ENCODE results near the gene MADCAM1. TPM values are rescaled to one million over a fixed set of nuclear protein-coding genes. Genes with fewer than 3 reads are reported as not detected.

Gene MADCAM1
- total RNA-seq, 1 donor from 2014 or later: 0.19 TPM

DNA sequence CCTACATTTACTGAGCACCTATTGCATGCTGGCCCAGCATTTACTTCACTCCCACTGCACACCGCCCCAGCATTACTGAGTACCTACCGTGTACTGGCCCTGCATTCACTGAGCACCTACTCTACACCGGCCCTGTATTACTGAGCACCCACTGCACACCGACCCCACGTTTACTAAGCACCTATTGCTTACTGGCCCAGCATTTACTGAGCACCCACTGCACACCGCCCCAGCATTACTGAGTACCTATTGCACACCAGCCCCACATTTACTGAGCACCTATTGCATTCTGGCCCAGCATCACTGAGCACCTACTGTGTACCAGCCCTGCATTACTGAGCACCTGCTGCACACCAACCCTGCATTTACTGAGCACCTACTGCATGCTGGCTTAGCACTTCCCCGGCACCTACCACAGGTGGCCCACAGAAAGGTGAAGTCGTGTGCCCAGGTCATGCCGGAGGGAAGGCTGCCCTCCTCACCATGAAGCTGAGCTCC is 17.9 kb downstream of the MADCAM1 start:
- intact Hi-C loops (cut with micrococcal nuclease): no loop called here
- no peak overlapping the region for H3K4me3 Mint-ChIP-seq
- no peaks in the 10 kb centered on the region for H3K9me3 Mint-ChIP-seq
- H3K4me1 Mint-ChIP-seq: peaks cover 22% of the 10 kb centered on the region
- H3K27me3 Mint-ChIP-seq: no peaks in the 10 kb centered on the region
- H3K36me3 Mint-ChIP-seq (ENCODE audit: low read depth): peaks cover 7% of the 10 kb centered on the region
- no peak overlapping the region for H3K27ac Mint-ChIP-seq
- DNase-seq: no peak

GRCh38 chr19:517721-518597 is 21.7 kb downstream of the MADCAM1 start:
- peaks cover 4% of the 10 kb centered on the region for H3K36me3 Mint-ChIP-seq (ENCODE audit: low read depth)
- H3K27ac Mint-ChIP-seq: no peak overlapping the region
- no peak overlapping the region for H3K4me3 Mint-ChIP-seq
- intact Hi-C loops (cut with micrococcal nuclease): no loop called here
- H3K9me3 Mint-ChIP-seq: no peaks in the 10 kb centered on the region
- H3K4me1 Mint-ChIP-seq: peaks cover 4% of the 10 kb centered on the region
- no peaks in the 10 kb centered on the region for H3K27me3 Mint-ChIP-seq
- no peak for DNase-seq

- Mint-ChIP-seq H3K4me1 (peaks cover 4% of the 10 kb centered on the region), H3K27ac (no peak overlapping the region), H3K4me3 (no peak overlapping the region), H3K36me3 (ENCODE audit: low read depth) (peaks cover 3% of the 10 kb centered on the region), H3K27me3 (no peaks in the 10 kb centered on the region), H3K9me3 (no peaks in the 10 kb centered on the region)
- intact Hi-C loops (cut with micrococcal nuclease): no loop called here
- DNase-seq: peak; percentile 80
Observed at GRCh38 chr19:518598-519231, 22.4 kb downstream of the MADCAM1 start.

DNA sequence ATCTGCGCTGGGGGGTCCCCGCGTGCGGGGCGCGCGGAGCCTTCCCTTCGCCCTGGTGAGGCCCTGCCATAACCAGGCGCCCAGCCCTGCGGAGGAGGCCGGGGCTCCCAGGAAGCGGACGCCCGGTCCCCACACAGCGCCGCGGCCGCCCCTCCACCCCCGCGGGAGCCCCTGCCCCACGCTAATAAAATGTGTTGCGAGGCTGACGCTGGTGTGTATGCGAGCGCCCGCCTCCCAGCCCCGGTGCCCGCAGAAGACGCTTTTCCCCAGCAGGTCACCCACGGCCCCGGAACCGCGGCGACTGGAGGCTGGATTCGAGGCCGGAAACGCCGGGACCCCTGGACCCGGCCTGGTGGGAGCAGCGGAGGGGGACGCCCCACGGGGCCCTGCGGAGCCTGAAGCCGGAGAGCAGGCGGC is 23.2 kb downstream of the MADCAM1 start:
- peaks cover 4% of the 10 kb centered on the region for H3K4me1 Mint-ChIP-seq
- H3K36me3 Mint-ChIP-seq (ENCODE audit: low read depth): peaks cover 1% of the 10 kb centered on the region
- no peak for DNase-seq
- H3K27ac Mint-ChIP-seq: no peak overlapping the region
- no peaks in the 10 kb centered on the region for H3K27me3 Mint-ChIP-seq
- intact Hi-C loops (cut with micrococcal nuclease): no loop called here
- H3K9me3 Mint-ChIP-seq: no peaks in the 10 kb centered on the region
- H3K4me3 Mint-ChIP-seq: no peak overlapping the region

- no peaks in the 10 kb centered on the region for H3K9me3 Mint-ChIP-seq
- peaks cover 10% of the 10 kb centered on the region for H3K27me3 Mint-ChIP-seq
- no peak overlapping the region for H3K27ac Mint-ChIP-seq
- no peak overlapping the region for H3K4me3 Mint-ChIP-seq
- no peaks in the 10 kb centered on the region for H3K4me1 Mint-ChIP-seq
- DNase-seq: no peak
- peaks cover 1% of the 10 kb centered on the region for H3K36me3 Mint-ChIP-seq (ENCODE audit: low read depth)
- intact Hi-C loops (cut with micrococcal nuclease): no loop called here
Observed at GRCh38 chr19:522726-523125, 26.4 kb downstream of the MADCAM1 start.

DNA sequence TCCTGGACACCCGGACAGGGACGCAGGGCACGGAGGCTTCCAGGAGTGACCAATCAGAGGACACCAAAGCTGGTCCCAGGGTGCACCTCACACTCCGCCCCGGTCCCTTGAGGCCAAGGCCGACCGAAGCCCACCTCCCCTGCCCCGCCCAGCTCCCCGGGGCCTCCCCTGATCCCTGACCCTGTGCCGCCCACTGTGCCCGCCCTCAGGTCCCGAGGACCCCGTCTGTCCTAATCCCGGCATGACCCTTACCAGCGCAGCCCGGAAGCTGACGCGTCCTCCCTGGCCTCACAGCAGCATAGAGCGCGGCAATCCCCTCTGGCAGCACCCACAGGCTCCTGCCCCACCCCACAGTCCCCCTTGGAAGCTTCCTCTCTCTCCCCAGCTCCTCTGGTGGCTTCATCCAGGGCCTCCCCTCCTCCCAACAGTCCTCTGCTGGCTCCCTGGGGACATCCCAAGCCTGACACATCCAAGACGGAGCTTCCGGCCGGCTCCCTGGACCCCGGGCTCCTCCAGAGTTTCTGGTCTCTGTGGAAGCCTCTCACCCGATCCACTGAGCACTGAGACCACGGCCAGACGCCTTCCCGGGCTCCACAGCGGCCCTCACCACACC is 27.9 kb downstream of the MADCAM1 start:
- peaks cover 10% of the 10 kb centered on the region for H3K27me3 Mint-ChIP-seq
- peaks cover 1% of the 10 kb centered on the region for H3K36me3 Mint-ChIP-seq (ENCODE audit: low read depth)
- no peak for DNase-seq
- H3K4me3 Mint-ChIP-seq: no peak overlapping the region
- H3K4me1 Mint-ChIP-seq: no peaks in the 10 kb centered on the region
- H3K27ac Mint-ChIP-seq: no peak overlapping the region
- no peaks in the 10 kb centered on the region for H3K9me3 Mint-ChIP-seq
- intact Hi-C loops (cut with micrococcal nuclease): no loop called here

GRCh38 chr19:525029-525428 is 28.7 kb downstream of the MADCAM1 start:
- Mint-ChIP-seq H3K4me3 (no peak overlapping the region), H3K27ac (no peak overlapping the region), H3K9me3 (no peaks in the 10 kb centered on the region), H3K4me1 (no peaks in the 10 kb centered on the region), H3K27me3 (peaks cover 10% of the 10 kb centered on the region), H3K36me3 (ENCODE audit: low read depth) (peaks cover 1% of the 10 kb centered on the region)
- no peak for DNase-seq
- intact Hi-C loops (cut with micrococcal nuclease): no loop called here

DNA sequence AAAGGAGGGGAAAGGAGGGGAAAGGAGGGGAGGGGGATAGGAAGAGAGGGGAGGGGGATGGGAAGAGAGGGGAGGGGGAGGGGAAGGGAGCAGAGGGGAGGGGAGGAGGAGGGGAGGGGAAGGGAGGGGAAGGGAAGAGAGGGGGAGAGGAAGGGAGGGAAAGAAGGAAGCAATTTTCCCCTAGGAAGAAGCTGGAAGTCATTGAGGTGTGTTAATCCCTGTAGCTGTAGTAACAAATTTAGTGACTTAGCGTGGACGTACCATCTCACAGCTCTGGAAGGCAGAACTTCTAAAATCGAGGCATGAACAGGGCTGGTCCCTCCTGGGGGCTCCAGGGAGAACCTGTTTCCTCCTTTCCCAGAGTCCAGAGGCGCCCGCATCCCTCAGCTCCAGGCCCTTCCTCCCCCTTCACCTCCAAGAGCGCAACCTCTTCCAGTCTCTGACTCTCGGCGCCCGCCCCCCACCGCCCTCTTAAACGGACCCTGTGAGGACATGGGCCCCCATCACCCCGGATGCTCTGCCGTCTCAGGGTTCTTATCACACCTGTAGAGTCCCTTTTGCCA is 29.7 kb downstream of the MADCAM1 start:
- intact Hi-C loops (cut with micrococcal nuclease): no loop called here
- no peak overlapping the region for H3K27ac Mint-ChIP-seq
- H3K9me3 Mint-ChIP-seq: no peaks in the 10 kb centered on the region
- H3K27me3 Mint-ChIP-seq: peaks cover 10% of the 10 kb centered on the region
- no peak for DNase-seq
- peaks cover 3% of the 10 kb centered on the region for H3K4me1 Mint-ChIP-seq
- H3K36me3 Mint-ChIP-seq (ENCODE audit: low read depth): no peaks in the 10 kb centered on the region
- H3K4me3 Mint-ChIP-seq: no peak overlapping the region

GRCh38 chr19:530134-531008 is 34.1 kb downstream of the MADCAM1 start:
- H3K27me3 Mint-ChIP-seq: peaks cover 8% of the 10 kb centered on the region
- intact Hi-C loops (cut with micrococcal nuclease): loop anchor here (1.0 to 5.0 kb wide), 3 partner anchors 19 to 102 kb away; partner anchors contain the start of genes POLRMT and TPGS1
- H3K4me1 Mint-ChIP-seq: peaks cover 13% of the 10 kb centered on the region
- no peak for DNase-seq
- peaks cover 3% of the 10 kb centered on the region for H3K36me3 Mint-ChIP-seq (ENCODE audit: low read depth)
- peak overlapping the region; percentile 83 for H3K4me3 Mint-ChIP-seq
- no peaks in the 10 kb centered on the region for H3K9me3 Mint-ChIP-seq
- peak overlapping the region; percentile 90 for H3K27ac Mint-ChIP-seq

DNA sequence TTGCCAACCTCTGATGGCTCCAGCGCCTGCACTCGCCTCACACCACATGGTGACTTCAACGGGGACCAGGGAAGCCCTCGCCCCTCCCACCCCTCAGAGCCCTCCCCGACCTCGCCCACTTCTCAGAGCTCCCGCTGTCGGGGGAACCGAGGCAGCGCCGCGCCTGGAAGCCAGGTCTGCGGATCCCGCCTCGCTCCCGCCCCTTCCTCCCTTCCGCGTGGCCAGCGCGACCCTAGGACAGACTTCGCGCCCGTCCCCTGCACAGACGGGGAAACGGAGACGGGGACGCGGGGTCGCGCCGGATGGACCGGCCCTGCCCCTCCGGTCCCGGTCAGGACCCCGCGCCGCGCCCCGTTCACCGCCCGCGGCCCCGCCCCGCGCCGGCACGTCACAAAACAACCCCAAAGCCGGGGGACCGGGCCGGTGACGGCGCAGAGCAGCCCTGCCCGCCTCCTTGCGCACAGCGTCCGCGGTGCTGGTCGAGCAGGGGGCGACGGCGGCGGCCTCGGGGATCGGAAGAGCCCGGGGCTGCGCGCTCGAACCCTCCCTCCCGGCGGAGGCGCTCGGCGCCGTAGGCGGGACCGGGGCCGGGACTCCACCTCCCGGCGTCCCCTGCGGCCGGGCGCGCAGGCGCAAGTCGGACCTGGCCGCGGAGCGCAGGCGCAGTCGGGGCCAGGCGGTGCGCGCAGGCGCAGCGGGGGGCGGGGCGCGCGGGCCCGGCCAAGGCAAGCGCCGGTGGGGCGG is 34.9 kb downstream of the MADCAM1 start:
- peak; percentile 98 for DNase-seq
- Mint-ChIP-seq H3K9me3 (no peaks in the 10 kb centered on the region), H3K27ac (peak overlapping the region; percentile 90), H3K36me3 (ENCODE audit: low read depth) (peaks cover 3% of the 10 kb centered on the region), H3K27me3 (peaks cover 4% of the 10 kb centered on the region), H3K4me3 (peak overlapping the region; percentile 83), H3K4me1 (peaks cover 13% of the 10 kb centered on the region)
- intact Hi-C loops (cut with micrococcal nuclease): loop anchor here (1.0 to 5.0 kb wide), 3 partner anchors 20 to 101 kb away; partner anchors contain the start of genes POLRMT and TPGS1

- Mint-ChIP-seq H3K36me3 (ENCODE audit: low read depth) (peaks cover 5% of the 10 kb centered on the region), H3K27ac (peak within 1 kb of the TSS; percentile 90), H3K9me3 (no peaks in the 10 kb centered on the region), H3K27me3 (no peaks in the 10 kb centered on the region), H3K4me1 (peaks cover 13% of the 10 kb centered on the region), H3K4me3 (peak within 1 kb of the TSS; percentile 94)
- DNase-seq: peak; percentile 72
- intact Hi-C loops (cut with micrococcal nuclease): loop anchor here (1.0 to 5.0 kb wide), 5 partner anchors 21 to 100 kb away; partner anchors contain the start of genes BSG, POLRMT and TPGS1
Observed at GRCh38 chr19:531753-532560, 35.7 kb downstream of the MADCAM1 start, which contains the start of gene CDC34. Gene CDC34, plus strand, starts transcription at chr19:531760. Its CDS starts 172 bp downstream, at chr19:531932.
